Embryonic facial prominence (tissue), 1 donor: ENCODE measurements around the gene CCL15.

Source experiments
- DNase-seq: peaks from one replicate; pipeline ENCODE4 v3.0.0-alpha.2; 2016; ENCODE audit errors: extremely low spot score

Gene CCL15

GRCh38 chr17:35991075-35991474, 10.3 kb downstream of the CCL15 start:
- no peak for DNase-seq

- DNase-seq, result no peak
Measured at GRCh38 chr17:35988164-35988563, 13.2 kb downstream of the CCL15 start.

- no peak for DNase-seq
Measured at GRCh38 chr17:35986643-35987042, 14.7 kb downstream of the CCL15 start, which contains the start of gene CCL14. CCL14 (minus strand) TSS chr17:35986729; CDS start chr17:35986649, 80 bp downstream.

GRCh38 chr17:35984140-35984539, 17.2 kb downstream of the CCL15 start:
- no peak for DNase-seq

- no peak for DNase-seq
Measured at GRCh38 chr17:35982409-35983191, 18.8 kb downstream of the CCL15 start.

- DNase-seq, result no peak
Measured at GRCh38 chr17:35981908-35982330, 19.4 kb downstream of the CCL15 start.

GRCh38 chr17:35981246-35981645, 20.1 kb downstream of the CCL15 start, which contains the start of gene CCL16:
CCL16 (minus strand) TSS chr17:35981497; CDS start chr17:35981420, 77 bp downstream.
- DNase-seq, result no peak

- no peak for DNase-seq
Measured at GRCh38 chr17:35978346-35978745, 23.0 kb downstream of the CCL15 start.

- DNase-seq, result no peak
Measured at GRCh38 chr17:35977509-35977908, 23.8 kb downstream of the CCL15 start.

- DNase-seq, result no peak
Measured at GRCh38 chr17:35973333-35974260, 27.8 kb downstream of the CCL15 start.

- DNase-seq, result no peak
Measured at GRCh38 chr17:35972945-35973332, 28.4 kb downstream of the CCL15 start.

- no peak for DNase-seq
Measured at GRCh38 chr17:35972535-35972934, 28.8 kb downstream of the CCL15 start.

- no peak for DNase-seq
Measured at GRCh38 chr17:35972066-35972465, 29.3 kb downstream of the CCL15 start.

- peak; percentile 69 for DNase-seq
Measured at GRCh38 chr17:35969558-35970380, 31.6 kb downstream of the CCL15 start.

- DNase-seq, result no peak
Measured at GRCh38 chr17:35968520-35969054, 32.8 kb downstream of the CCL15 start.

- DNase-seq, result no peak
Measured at GRCh38 chr17:35965272-35965671, 36.1 kb downstream of the CCL15 start.

GRCh38 chr17:35963663-35964062, 37.7 kb downstream of the CCL15 start:
- no peak for DNase-seq

GRCh38 chr17:35953720-35954119, 47.6 kb downstream of the CCL15 start:
- DNase-seq, result no peak

GRCh38 chr17:35949401-35949800, 52.0 kb downstream of the CCL15 start:
- DNase-seq, result no peak

- DNase-seq, result no peak
Measured at GRCh38 chr17:35948092-35948491, 53.3 kb downstream of the CCL15 start.
